GM18870 (cell line): ENCODE data around the gene DUSP18.
A peak's percentile ranks its signal among the peaks of the same experiment; 100 is the strongest.
"Not testable (repeated sequence)": the region's sequence is repeated elsewhere in the genome, so short reads cannot be mapped to it uniquely, and the experiment has no call there.

Experiments
- ATAC-seq: cut with Tn5 transposase; IDR thresholded peaks from one replicate; pipeline ENCODE4 v1.9.1; 2021; ENCODE audit warnings: moderate library complexity; ENCODE audit not compliant: unreplicated experiment

Gene DUSP18

DNA sequence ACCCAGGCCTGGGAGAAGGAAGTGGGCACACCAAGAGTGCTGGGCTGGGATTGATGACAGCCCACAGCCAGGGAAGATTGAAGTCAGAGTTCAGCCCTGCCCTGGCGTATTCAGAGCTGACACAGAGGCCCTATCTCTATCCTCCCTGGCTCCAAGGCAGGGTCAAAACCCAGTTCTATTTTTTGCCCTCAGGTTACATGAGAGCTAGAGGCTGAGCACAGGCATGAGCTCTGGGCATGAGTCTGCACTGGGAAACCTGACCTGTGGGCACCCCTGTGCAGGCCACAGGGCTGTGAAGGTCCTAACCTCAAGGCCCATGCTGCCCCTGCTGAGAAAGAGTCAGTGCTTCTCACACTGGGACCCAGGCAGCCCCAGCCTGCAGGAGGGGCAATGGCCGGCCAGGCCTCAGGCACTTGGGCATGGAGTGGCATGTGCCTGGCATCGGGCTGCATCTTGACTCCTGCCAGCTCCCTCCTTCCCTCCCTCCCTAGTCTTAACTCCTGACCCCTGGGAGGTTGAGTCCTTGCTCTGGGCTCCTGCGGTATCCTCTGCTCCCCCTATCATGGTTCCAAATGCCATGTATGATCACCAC lies 26.7 kb downstream of the DUSP18 start:
- no peak for ATAC-seq

DNA sequence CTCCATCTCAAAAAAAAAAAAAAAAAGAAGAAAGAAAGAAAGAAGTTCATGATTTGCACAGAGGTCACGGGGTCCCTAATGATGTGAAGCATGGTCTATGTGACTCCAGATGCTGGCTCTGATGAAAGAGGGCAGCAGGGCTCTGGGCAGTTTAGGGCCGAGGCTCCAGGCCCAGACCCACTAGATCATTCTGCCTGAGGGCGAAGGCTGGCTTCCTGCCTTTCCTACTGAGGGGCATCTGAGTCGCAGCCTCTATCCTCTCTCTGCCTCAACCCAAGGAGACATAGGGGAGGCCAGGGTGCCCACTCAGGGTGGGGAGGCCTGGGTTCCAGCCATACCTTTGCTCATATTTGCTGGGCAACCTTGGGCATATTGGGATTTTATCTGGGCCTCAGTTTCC lies 27.3 kb downstream of the DUSP18 start:
- ATAC-seq, result no peak

DNA sequence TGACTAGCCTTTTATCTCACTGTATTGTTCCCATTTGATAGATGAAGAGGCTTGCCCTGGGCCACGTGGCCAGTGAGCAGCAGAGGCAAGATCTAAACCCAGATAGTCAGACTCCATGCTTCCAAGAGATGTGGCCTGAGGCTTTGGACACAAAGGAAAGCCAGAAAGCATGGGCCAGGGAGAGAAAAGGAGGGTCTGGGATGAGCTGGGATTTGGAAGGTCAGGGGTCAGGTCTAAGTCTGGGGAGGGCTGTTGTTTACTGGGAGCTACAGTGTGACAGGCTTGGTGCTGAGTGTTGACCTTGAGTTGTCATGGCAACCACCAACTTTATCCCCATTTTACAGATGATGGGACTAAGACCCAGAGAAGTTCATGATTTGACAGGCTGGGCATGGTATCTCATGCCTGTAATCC lies 30.0 kb downstream of the DUSP18 start:
- no peak for ATAC-seq

DNA sequence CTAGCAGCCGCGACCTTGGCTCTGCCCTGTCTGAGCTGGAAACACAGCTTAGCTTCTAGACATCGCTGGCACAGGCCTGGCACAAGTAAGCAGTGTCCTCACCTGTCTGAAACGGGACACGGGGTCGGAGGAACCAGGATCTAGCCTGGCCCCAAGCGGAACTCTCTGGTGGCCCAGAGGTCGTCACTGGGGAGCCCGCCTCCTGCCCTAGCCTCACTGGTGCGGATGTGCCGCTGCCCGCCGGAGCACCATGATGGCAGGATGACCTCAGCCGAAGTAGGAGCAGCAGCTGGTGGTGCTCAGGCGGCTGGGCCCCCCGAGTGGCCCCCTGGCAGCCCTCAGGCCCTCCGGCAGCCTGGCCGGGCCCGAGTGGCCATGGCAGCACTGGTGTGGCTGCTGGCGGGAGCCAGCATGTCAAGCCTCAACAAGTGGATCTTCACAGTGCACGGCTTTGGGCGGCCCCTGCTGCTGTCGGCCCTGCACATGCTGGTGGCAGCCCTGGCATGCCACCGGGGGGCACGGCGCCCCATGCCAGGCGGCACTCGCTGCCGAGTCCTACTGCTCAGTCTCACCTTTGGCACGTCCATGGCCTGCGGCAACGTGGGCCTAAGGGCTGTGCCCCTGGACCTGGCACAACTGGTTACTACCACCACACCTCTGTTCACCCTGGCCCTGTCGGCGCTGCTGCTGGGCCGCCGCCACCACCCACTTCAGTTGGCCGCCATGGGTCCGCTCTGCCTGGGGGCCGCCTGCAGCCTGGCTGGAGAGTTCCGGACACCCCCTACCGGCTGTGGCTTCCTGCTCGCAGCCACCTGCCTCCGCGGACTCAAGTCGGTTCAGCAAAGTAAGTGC lies 31.2 kb downstream of the DUSP18 start:
- no peak for ATAC-seq

DNA sequence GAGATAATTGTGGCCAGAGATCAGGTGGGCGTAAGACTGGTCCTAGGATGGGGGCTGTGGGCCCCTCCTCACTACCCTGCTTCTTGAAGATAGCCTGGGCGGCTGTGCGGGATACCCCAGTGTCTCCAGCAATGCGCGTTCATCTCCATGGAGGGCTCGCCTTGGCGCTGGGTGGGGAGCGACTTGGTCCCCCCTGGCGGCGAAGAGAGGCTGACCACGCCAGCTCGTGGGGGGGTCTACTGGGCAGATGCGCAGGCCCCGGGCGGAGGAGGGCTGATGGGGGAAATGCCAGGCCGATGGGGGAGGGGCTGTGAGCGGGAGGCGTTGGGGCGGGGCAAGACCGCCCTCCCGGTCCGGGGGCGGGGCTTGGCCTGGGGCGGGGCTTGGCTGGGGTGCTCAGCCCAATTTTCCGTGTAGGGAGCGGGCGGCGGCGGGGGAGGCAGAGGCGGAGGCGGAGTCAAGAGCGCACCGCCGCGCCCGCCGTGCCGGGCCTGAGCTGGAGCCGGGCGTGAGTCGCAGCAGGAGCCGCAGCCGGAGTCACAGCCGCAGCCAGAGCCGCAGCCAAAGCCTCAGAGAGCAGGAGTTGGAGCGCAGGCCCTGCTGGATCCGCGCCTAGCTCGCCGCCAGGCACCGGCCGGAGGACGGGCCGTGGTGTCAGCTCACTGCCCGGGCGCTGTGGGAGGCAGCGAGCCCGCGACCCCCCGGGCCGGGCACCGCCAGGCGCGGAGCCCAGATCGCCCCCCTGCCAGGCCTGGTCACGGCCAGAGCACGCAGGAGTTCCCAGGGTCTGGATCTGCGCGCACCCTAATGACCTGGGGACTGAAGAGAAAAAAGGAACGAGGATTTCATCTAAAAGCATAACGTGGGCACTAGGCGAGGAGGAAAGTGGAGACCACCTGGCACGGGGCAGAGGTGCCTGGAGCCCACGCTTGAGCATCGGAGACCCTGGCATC lies 32.1 kb downstream of the DUSP18 start, which contains the start of gene SLC35E4:
Gene SLC35E4, plus strand, starts transcription at position 509 of the 953 bp plus-strand sequence. CDS start 670 bp downstream, outside the sequence.
- ATAC-seq, result peak; percentile 34

DNA sequence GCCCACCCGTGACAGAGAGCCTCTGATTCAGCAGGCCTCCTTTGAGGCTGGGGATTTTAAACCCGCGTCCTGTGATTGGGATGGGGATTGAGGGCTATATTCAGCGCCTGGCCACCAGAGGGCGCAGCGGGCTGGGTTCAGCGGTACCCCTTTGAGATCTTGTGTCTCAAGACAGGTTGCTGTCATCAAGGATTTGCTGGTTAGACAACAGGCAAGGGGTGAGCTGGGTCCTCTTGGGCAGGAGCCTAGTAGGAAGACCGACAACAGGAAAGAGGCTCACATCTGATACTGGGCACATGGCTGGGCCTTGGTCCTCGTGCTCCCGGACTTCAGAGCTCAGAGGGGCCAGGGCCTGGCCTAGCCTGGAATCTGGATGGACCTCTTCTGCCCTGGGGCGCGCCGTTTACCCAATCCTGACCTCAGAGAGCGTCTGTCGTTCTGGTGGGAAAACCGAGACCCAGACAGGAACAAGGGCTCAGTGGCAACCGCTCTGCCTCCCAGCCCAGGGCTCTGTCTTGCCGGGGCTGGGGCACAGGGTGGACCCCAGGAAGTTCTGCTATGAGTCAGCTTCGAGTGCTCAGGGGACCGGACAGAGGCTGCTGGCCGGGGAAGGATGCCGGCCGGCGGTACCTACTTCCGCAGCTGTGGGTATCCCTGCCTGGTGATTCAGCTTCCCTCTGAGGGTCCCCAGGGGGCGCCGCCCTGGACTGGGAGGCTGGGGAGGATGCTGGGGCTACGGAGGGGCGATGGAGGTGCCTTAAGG lies 33.0 kb downstream of the DUSP18 start:
- peak; percentile 46 for ATAC-seq

DNA sequence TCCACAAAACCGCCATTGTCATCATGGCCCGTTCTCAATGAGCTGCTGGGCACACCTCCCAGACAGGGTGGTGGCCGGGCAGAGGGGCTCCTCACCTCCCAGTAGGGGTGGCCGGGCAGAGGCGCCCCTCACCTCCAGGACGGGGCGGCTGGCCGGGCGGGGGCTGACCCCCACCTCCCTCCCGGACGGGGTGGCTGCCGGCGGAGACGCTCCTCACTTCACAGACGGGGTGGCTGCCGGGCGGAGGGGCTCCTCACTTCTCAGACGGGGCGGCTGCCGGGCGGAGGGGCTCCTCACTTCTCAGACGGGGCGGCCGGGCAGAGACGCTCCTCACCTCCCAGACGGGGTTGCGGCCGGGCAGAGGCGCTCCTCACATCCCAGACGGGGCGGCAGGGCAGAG lies 36.2 kb downstream of the DUSP18 start:
- not testable (repeated sequence) for ATAC-seq

DNA sequence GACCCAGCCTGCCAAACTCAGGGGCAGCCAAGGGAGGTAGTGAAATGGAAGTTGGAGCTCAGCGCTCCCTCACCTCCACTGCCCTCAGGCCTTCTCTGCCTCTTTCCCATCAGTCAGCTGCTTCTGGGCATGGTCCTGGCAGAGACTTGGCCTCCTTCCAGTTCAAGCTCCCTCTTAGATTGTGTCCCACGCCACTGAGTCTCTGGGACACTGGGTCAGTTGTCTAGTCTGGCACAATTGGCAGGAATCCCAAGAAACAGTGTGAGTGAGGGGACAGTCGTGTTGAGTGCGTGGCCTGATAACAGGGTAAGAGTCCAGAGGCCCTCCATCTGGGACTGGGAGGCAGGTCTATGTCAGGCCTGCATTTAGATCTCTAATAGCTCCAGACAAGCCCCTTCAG lies 39.2 kb downstream of the DUSP18 start:
- ATAC-seq, result no peak

DNA sequence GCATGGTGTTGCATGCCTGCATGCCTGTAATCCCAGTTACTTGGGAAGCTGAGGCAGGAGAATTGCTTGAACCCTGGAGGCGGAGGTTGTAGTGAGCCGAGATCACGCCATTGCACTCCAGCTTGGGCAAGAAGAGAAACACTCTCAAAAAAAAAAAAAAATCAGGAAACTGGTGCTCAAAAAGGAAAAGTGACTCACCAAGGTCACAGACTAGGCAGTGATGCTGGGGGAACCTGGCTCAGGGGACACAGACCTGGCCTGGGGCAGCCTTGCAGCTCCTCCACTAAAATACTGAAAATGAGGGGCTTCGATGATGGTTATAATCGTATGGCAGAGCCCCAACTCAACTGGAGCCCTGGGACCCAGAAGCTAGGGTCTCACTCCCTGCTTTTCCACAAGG lies 40.2 kb downstream of the DUSP18 start:
- ATAC-seq, result no peak

DNA sequence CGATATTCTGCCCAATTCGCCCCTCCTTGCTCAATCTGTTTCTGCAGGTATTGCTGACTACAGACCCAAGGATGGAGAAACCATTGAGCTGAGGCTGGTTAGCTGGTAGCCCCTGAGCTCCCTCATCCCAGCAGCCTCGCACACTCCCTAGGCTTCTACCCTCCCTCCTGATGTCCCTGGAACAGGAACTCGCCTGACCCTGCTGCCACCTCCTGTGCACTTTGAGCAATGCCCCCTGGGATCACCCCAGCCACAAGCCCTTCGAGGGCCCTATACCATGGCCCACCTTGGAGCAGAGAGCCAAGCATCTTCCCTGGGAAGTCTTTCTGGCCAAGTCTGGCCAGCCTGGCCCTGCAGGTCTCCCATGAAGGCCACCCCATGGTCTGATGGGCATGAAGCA lies 41.3 kb downstream of the DUSP18 start:
- ATAC-seq, result no peak

DNA sequence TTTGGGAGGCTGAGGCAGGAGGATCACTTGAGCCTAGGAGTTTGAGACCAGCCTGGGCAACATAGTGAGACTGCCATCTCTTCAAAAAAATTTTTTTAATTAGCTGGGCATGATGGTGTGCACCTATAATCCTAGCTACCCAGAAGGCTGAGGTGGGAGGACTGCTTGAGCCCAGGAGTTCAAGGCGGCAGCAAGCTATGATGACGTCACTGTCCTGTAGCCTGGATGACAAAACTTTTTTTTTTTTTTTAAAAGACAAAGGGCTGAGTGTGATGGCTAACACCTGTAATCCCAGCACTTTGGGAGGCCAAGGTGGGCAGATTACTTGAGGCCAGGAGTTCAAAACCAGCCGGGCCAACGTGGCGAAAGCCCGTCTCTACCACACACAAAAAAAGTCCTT lies 47.8 kb downstream of the DUSP18 start:
- ATAC-seq, result not testable (repeated sequence)

DNA sequence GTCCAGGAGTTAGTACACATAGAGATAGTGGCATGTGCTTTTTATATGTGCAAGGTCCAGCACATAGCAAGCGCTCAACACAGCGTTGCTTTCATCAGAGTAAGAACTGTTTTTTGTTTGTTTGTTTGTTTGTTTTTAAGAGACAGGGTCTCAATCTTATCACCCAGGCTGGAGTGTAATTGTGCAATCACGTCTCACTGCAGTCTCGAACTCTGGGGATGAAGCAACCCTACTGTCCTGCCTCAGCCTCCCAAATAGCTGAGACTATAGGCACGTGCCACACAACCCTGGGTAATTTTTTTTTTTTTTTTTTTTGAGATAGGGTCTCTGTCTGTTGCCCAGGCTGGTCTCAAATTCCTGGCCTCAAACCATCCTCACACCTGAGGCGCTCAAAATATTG lies 49.9 kb downstream of the DUSP18 start:
- ATAC-seq, result no peak

DNA sequence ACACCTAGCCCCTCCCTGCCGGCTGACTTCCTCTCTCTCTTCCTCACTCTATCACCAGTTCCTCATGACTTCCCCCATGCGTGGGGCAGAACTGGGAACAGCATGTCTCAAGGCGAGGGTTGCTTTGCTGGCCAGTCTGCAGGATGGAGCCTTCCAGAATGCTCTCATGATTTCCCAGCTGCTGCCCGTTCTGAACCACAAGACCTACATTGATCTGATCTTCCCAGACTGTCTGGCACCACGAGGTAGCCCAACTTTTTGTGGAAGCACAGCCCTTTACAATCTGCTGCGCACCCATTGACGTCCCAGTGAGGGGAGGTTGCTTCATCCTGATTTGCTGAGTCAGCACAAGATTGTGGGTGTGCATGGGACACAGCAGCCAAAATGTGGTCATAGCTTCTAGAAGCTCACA lies 52.1 kb downstream of the DUSP18 start:
- no peak for ATAC-seq

DNA sequence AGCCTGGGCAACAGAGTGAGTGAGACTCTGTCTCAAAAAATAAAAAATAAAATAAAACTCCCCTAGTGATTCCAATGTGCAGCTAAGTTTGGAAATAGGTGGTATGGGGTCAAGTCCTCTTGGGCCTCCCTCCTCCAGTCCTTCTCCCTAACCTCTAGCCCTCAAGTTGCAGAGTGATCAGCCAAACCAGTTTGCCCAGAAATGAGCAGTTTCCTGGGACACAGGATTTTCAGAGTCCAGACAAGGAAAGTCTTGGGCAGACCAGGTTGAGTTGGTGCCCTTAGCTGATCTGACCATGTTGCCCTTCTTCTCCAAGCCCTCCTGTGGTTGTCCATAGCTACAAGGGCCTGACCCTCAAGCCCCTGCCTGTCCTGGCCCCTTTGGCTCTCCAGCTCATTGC lies 52.8 kb downstream of the DUSP18 start:
- ATAC-seq, result no peak

DNA sequence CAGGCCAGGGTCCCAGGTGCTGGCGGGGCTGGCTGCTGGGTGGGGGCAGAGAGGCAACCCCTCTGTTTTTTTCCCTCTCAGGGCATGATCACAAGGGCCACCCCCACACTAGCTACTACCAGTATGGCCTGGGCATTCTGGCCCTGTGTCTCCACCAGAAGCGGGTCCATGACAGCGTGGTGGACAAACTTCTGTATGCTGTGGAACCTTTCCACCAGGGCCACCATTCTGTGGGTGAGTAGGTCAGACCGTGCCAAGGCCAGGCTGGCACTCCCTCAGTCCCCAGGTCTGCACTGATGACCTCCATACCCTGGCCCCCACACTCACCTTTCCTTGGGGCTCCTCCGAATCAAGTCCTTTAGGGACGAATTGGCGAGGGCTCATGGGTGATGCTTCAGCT lies 53.4 kb downstream of the DUSP18 start:
- ATAC-seq, result no peak

DNA sequence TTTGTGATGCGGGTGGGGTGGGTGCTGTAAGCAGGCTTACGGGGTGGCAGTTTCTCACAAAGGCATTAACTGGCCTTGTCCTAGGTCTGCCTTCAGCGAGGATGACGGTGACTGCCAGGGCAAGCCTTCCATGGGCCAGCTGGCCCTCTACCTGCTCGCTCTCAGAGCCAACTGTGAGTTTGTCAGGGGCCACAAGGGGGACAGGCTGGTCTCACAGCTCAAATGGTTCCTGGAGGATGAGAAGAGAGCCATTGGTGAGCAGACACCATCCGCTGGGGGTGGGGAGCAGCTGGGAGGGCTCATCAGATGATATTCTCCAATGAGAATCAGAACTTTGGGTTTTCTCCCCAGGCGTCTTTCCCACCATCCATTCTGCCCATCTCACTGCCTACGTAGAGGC lies 54.9 kb downstream of the DUSP18 start:
- no peak for ATAC-seq
